ENCODE data around the gene RAD52.

The RAD52 gene

GRCh38 chr12:863285-863684 is 86.2 kb downstream of the RAD52 start:
- DNase-seq = no peak

- no peak for DNase-seq
Observed at GRCh38 chr12:862303-862911, 87.1 kb downstream of the RAD52 start.

Measured in NCI-H526 treated with DMSO at 0.1 percent for 48 hours (cell line).